Left ventricle myocardium inferior (tissue), 1 donor: ENCODE results near the gene HSPBAP1. TPM values are rescaled to one million over a fixed set of nuclear protein-coding genes. Genes with fewer than 3 reads are reported as not detected.
"Not testable (repeated sequence)": the region's sequence is repeated elsewhere in the genome, so short reads cannot be mapped to it uniquely, and the experiment has no call there.

Source experiments
- DNase-seq: peaks from one replicate; pipeline ENCODE4 v3.0.0-alpha.2; 2020
- H3K27ac ChIP-seq: fragments of 200-600 bp; replicated peaks from 2 replicates; pipeline ENCODE4 v1.8.0; 2021
- H3K27me3 ChIP-seq: fragments of 200-600 bp; 2 replicates; pipeline ENCODE4 v1.8.0; 2021; ENCODE audit warnings: low read depth
- H3K36me3 ChIP-seq: fragments of 200-600 bp; 2 replicates; pipeline ENCODE4 v1.8.0; 2021
- H3K4me1 ChIP-seq: fragments of 200-600 bp; 2 replicates; pipeline ENCODE4 v1.8.0; 2021
- H3K4me3 ChIP-seq: fragments of 200-600 bp; 2 replicates; pipeline ENCODE4 v1.8.0; 2021; ENCODE audit warnings: mild to moderate bottlenecking, moderate library complexity
- H3K9me3 ChIP-seq: fragments of 200-600 bp; replicated peaks from 2 replicates; pipeline ENCODE4 v1.8.0; 2021
- CTCF ChIP-seq: fragments of 200-600 bp; IDR thresholded peaks from 2 replicates; pipeline ENCODE4 v1.8.0; 2021; ENCODE audit warnings: antibody characterized with exemption, mild to moderate bottlenecking, borderline replicate concordance
- intact Hi-C: fragments of 100-400 bp; cut with micrococcal nuclease; formaldehyde crosslinking; loops from one replicate; pipeline ENCODE4 v1.11.0; 2022
- total RNA-seq: library from RNA; stranded (reverse); fragmentation: NEBNext Ultra II Directional; extraction: Animal tissue kit (Norgen Biotek cat#: 25700); gene quantifications from one replicate; pipeline ENCODE4 v1.2.1, GENCODE V29; 2021
- donor health status: DM: no; HTN: yes; CAD: no; lungs with severe emphysema.

The HSPBAP1 gene
- total RNA-seq, 1 donor from 2014 or later, result 3.8 TPM

GRCh38 chr3:122748347-122748746 is 45.3 kb downstream of the HSPBAP1 start:
- TF ChIP-seq CTCF, result no peak
- intact Hi-C loops, result no loop called here
- Histone ChIP-seq H3K36me3 (peaks cover 26% of the 10 kb centered on the region), H3K27ac (no peak overlapping the region), H3K4me1 (no peaks in the 10 kb centered on the region), H3K9me3 (no peaks in the 10 kb centered on the region), H3K27me3 (no peaks in the 10 kb centered on the region), H3K4me3 (no peak overlapping the region)
- DNase-seq, result no peak

- H3K36me3 ChIP-seq, result peaks cover 26% of the 10 kb centered on the region
- not testable (repeated sequence) for H3K4me1 ChIP-seq, H3K27ac ChIP-seq
These were observed 46.3 kb downstream of the HSPBAP1 start for GRCh38 chr3:122747295-122747694.

GRCh38 chr3:122745369-122746021 is 48.1 kb downstream of the HSPBAP1 start:
- intact Hi-C loops, result no loop called here
- H3K27me3 ChIP-seq, result no peaks in the 10 kb centered on the region
- no peaks in the 10 kb centered on the region for H3K4me1 ChIP-seq
- H3K27ac ChIP-seq, result no peak overlapping the region
- H3K4me3 ChIP-seq, result no peak overlapping the region
- peaks cover 20% of the 10 kb centered on the region for H3K36me3 ChIP-seq
- no peak for TF ChIP-seq CTCF
- H3K9me3 ChIP-seq, result no peaks in the 10 kb centered on the region
- no peak for DNase-seq

More at GRCh38 chr3:122747295-122747694, 46.3 kb downstream of the HSPBAP1 start:
- DNase-seq, H3K27me3 ChIP-seq, H3K4me3 ChIP-seq, intact Hi-C loops, H3K9me3 ChIP-seq: not testable (repeated sequence)

- Histone ChIP-seq H3K9me3 (peaks cover 3% of the 10 kb centered on the region), H3K4me3 (no peak overlapping the region), H3K27ac (no peak overlapping the region), H3K4me1 (no peaks in the 10 kb centered on the region), H3K27me3 (no peaks in the 10 kb centered on the region), H3K36me3 (peaks cover 38% of the 10 kb centered on the region)
- intact Hi-C loops, result no loop called here
- TF ChIP-seq CTCF, result no peak
- no peak for DNase-seq
These were observed 50.0 kb downstream of the HSPBAP1 start for GRCh38 chr3:122743581-122744120.

- intact Hi-C loops, result no loop called here
- no peak for DNase-seq
- Histone ChIP-seq H3K27me3 (no peaks in the 10 kb centered on the region), H3K36me3 (peaks cover 38% of the 10 kb centered on the region), H3K4me1 (no peaks in the 10 kb centered on the region), H3K4me3 (no peak overlapping the region), H3K27ac (no peak overlapping the region), H3K9me3 (peaks cover 3% of the 10 kb centered on the region)
- no peak for TF ChIP-seq CTCF
These were observed 51.4 kb downstream of the HSPBAP1 start for GRCh38 chr3:122742234-122742633.

- Histone ChIP-seq H3K27ac (no peak overlapping the region), H3K4me1 (no peaks in the 10 kb centered on the region)
- DNase-seq, result no peak
These were observed 54.5 kb downstream of the HSPBAP1 start for GRCh38 chr3:122739172-122739571.

DNA sequence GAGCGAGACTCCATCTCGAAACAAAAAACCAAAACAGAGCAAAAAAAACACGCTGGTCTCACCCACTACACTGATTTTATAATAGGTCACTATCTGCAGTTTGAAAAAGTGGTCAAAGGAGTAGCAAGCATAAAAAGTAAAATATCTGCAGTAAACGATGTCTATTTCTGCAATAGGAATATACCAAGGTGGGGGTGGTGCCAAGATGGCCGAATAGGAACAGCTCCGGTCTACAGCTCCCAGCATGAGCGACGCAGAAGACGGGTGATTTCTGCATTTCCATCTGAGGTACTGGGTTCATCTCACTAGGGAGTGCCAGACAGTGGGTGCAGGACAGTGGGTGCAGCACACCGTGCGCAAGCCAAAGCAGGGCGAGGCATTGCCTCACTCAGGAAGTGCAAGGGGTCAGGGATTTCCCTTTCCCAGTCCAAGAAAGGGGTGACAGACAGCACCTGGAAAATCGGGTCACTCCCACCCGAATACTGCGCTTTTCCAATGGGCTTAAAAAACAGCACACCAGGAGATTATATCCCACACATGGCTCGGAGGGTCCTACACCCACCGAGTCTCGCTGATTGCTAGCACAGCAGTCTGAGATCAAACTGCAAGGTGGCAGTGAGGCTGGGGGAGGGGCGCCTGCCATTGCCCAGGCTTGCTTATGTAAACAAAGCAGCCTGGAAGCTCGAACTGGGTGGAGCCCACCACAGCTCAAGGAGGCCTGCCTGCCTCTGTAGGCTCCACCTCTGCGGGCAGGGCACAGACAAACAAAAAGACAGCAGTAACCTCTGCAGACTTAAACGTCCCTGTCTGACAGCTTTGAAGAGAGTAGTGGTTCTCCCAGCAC is 60.7 kb downstream of the HSPBAP1 start:
- H3K4me1 ChIP-seq, DNase-seq, intact Hi-C loops, H3K27ac ChIP-seq, H3K36me3 ChIP-seq, H3K27me3 ChIP-seq, H3K9me3 ChIP-seq, H3K4me3 ChIP-seq: not testable (repeated sequence)

More at GRCh38 chr3:122739172-122739571, 54.5 kb downstream of the HSPBAP1 start:
- intact Hi-C loops, result no loop called here
- TF ChIP-seq CTCF, result no peak
- Histone ChIP-seq H3K9me3 (peaks cover 3% of the 10 kb centered on the region), H3K36me3 (peaks cover 38% of the 10 kb centered on the region), H3K4me3 (no peak overlapping the region), H3K27me3 (no peaks in the 10 kb centered on the region)
